H9 (cell line): ENCODE results near the gene MCF2L2. TPM values are rescaled to one million over a fixed set of nuclear protein-coding genes. Genes with fewer than 3 reads are reported as not detected.
"Not testable (repeated sequence)": the region's sequence is repeated elsewhere in the genome, so short reads cannot be mapped to it uniquely, and the experiment has no call there.

ENCODE experiments used
- DNase-seq: peaks from one replicate; pipeline ENCODE4 v3.0.0-alpha.2; 2017
- H2AFZ ChIP-seq: one replicate; pipeline ENCODE4 v1.6.1; 2013; ENCODE audit warnings: mild to moderate bottlenecking, low read length, control low read depth, moderate library complexity
- H2AK5ac ChIP-seq: 2 replicates; pipeline ENCODE4 v1.6.1; 2013; ENCODE audit warnings: low read length, control low read depth, mixed read lengths; ENCODE audit not compliant: insufficient read length
- H2BK120ac ChIP-seq: one replicate; pipeline ENCODE4 v1.6.1; 2013; ENCODE audit warnings: low read depth, mild to moderate bottlenecking, low read length, control low read depth, inconsistent platforms; ENCODE audit not compliant: poor library complexity, severe bottlenecking
- H2BK12ac ChIP-seq: 2 replicates; pipeline ENCODE4 v1.6.1; 2013; ENCODE audit warnings: low read length, control low read depth, mixed read lengths, low read depth; ENCODE audit not compliant: insufficient read length
- H2BK15ac ChIP-seq: 2 replicates; pipeline ENCODE4 v1.6.1; 2013; ENCODE audit warnings: low read depth, low read length, control low read depth
- H2BK20ac ChIP-seq: one replicate; pipeline ENCODE4 v1.6.1; 2013; ENCODE audit warnings: low read depth, mild to moderate bottlenecking, low read length, control low read depth, inconsistent platforms; ENCODE audit not compliant: poor library complexity, severe bottlenecking
- H2BK5ac ChIP-seq: 2 replicates; pipeline ENCODE4 v1.6.1; 2013; ENCODE audit warnings: low read length, control low read depth, mixed read lengths; ENCODE audit not compliant: insufficient read length
- H3K14ac ChIP-seq: 2 replicates; pipeline ENCODE4 v1.6.1; 2013; ENCODE audit warnings: low read length, control low read depth; ENCODE audit not compliant: insufficient read depth
- H3K18ac ChIP-seq: 2 replicates; pipeline ENCODE4 v1.6.1; 2013; ENCODE audit warnings: low read depth, mild to moderate bottlenecking, mixed read lengths, low read length, control low read depth; ENCODE audit not compliant: insufficient read length
- H3K23ac ChIP-seq: 2 replicates; pipeline ENCODE4 v1.6.1; 2013; ENCODE audit warnings: low read length, control low read depth, mixed read lengths, low read depth; ENCODE audit not compliant: insufficient read length
- H3K23me2 ChIP-seq: 2 replicates; pipeline ENCODE4 v1.6.1; 2013; ENCODE audit warnings: low read depth, mild to moderate bottlenecking, mixed read lengths, low read length, control low read depth; ENCODE audit not compliant: insufficient read length, poor library complexity, severe bottlenecking
- H3K27ac ChIP-seq: 2 replicates; pipeline ENCODE4 v1.5.1; 2013; ENCODE audit warnings: low read length, control low read depth, mixed read lengths, low read depth; ENCODE audit not compliant: insufficient read length
- H3K27me3 ChIP-seq: 2 replicates; pipeline ENCODE4 v1.6.1; 2013; ENCODE audit warnings: low read length, control low read depth, inconsistent platforms; ENCODE audit not compliant: insufficient read depth
- H3K4ac ChIP-seq: 2 replicates; pipeline ENCODE4 v1.6.1; 2013; ENCODE audit warnings: low read depth, mild to moderate bottlenecking, control low read depth, inconsistent platforms, low read length, moderate library complexity
- H3K4me1 ChIP-seq: 2 replicates; pipeline ENCODE4 v1.6.1; 2013; ENCODE audit warnings: low read length, control low read depth, inconsistent platforms; ENCODE audit not compliant: insufficient read depth
- H3K4me2 ChIP-seq: 2 replicates; pipeline ENCODE4 v1.6.1; 2013; ENCODE audit warnings: low read length, control low read depth, mixed read lengths; ENCODE audit not compliant: insufficient read length, insufficient read depth
- H3K56ac ChIP-seq: 2 replicates; pipeline ENCODE4 v1.6.1; 2013; ENCODE audit warnings: low read depth, mild to moderate bottlenecking, mixed read lengths, low read length, control low read depth; ENCODE audit not compliant: insufficient read length
- H3K79me1 ChIP-seq: 2 replicates; pipeline ENCODE4 v1.6.1; 2013; ENCODE audit warnings: low read depth, mild to moderate bottlenecking, moderate library complexity, low read length, control low read depth, inconsistent platforms; ENCODE audit not compliant: insufficient read depth, poor library complexity, severe bottlenecking
- H3K79me2 ChIP-seq: 2 replicates; pipeline ENCODE4 v1.6.1; 2013; ENCODE audit warnings: low read length, control low read depth, inconsistent platforms; ENCODE audit not compliant: insufficient read depth
- H3K9ac ChIP-seq: 2 replicates; pipeline ENCODE4 v1.6.1; 2013; ENCODE audit warnings: low read length, control low read depth, mixed read lengths; ENCODE audit not compliant: insufficient read length; ENCODE audit errors: extremely low read depth
- H3K9me3 ChIP-seq: one replicate; pipeline ENCODE4 v1.6.1; 2013; ENCODE audit warnings: low read depth, low read length, inconsistent platforms; ENCODE audit not compliant: control insufficient read depth
- H3T11ph ChIP-seq: one replicate; pipeline ENCODE4 v1.6.1; 2013; ENCODE audit warnings: mild to moderate bottlenecking, low read length, control low read depth, inconsistent platforms
- H4K20me1 ChIP-seq: one replicate; pipeline ENCODE4 v1.6.1; 2013; ENCODE audit not compliant: control insufficient read depth, insufficient read length, insufficient read depth
- H4K5ac ChIP-seq: 2 replicates; pipeline ENCODE4 v1.6.1; 2013; ENCODE audit warnings: low read depth, mild to moderate bottlenecking, mixed read lengths, low read length, control low read depth; ENCODE audit not compliant: insufficient read length
- H4K8ac ChIP-seq: replicated peaks from 2 replicates; pipeline ENCODE4 v1.6.1; 2013; ENCODE audit warnings: low read length, control low read depth, mixed read lengths, low read depth; ENCODE audit not compliant: insufficient read length
- H4K91ac ChIP-seq: 2 replicates; pipeline ENCODE4 v1.6.1; 2013; ENCODE audit warnings: low read depth, mild to moderate bottlenecking, moderate library complexity, mixed read lengths, low read length, control low read depth; ENCODE audit not compliant: insufficient read length
- H3K27ac Mint-ChIP-seq, 3 experiments: 2 replicates in 2 of 3; 3 replicates in 1 of 3; pipeline ENCODE4 v1.8.0; 2020 to 2021; ENCODE audit warnings: mixed read lengths in 3 of 3, mild to moderate bottlenecking in 1 of 3, moderate library complexity in 1 of 3
- H3K27me3 Mint-ChIP-seq: 2 replicates; pipeline ENCODE4 v1.8.0; 2021; ENCODE audit warnings: low read depth, mild to moderate bottlenecking, moderate library complexity, mixed read lengths
- H3K36me3 Mint-ChIP-seq, 3 experiments: 2 replicates in 2 of 3; 3 replicates in 1 of 3; pipeline ENCODE4 v1.8.0; 2020 to 2021; ENCODE audit warnings: low read depth in 3 of 3, mixed read lengths in 3 of 3; ENCODE audit not compliant: insufficient read depth in 1 of 3
- H3K4me1 Mint-ChIP-seq, 2 experiments: 2 replicates each; pipeline ENCODE4 v1.8.0; 2020; ENCODE audit warnings: mixed read lengths in 2 of 2
- H3K4me3 Mint-ChIP-seq, 2 experiments: 2 replicates in 1 of 2; 3 replicates in 1 of 2; pipeline ENCODE4 v1.8.0; 2020 to 2021; ENCODE audit warnings: mild to moderate bottlenecking in 2 of 2, mixed read lengths in 2 of 2, moderate library complexity in 1 of 2
- H3K9me3 Mint-ChIP-seq, 2 experiments: 2 replicates in 1 of 2; 3 replicates in 1 of 2; pipeline ENCODE4 v1.8.0; 2020; ENCODE audit warnings: mild to moderate bottlenecking in 2 of 2, mixed read lengths in 2 of 2, moderate library complexity in 1 of 2
- CTCF ChIP-seq: fragments of 200-600 bp; sonication (generic); conservative IDR thresholded peaks from 3 replicates; pipeline ENCODE4 v1.8.0; 2021; ENCODE audit warnings: antibody characterized with exemption, mild to moderate bottlenecking
- WGBS: extraction: QIAGEN DNeasy Blood & Tissue Kit; methylation state at CpG from one replicate; pipeline ENCODE4 v1.1.7; 2013; ENCODE audit warnings: missing lambda C conversion rate, low lambda C conversion rate, mixed read lengths; ENCODE audit not compliant: insufficient read length; ENCODE audit errors: extremely low coverage; 5-methylcytosine and 5-hydroxymethylcytosine counted together
- total RNA-seq: library from RNA; stranded (reverse); gene quantifications from 2 replicates; pipeline ENCODE4 v1.2.1, GENCODE V29; 2021

MCF2L2 gene
- total RNA-seq, 1 experiment from 2014 or later, result 6.4 TPM

GRCh38 chr3:183372911-183373310 lies 55.5 kb downstream of the MCF2L2 start:
- H2BK15ac ChIP-seq, result no peak overlapping the region
- no peak overlapping the region for H3K18ac ChIP-seq
- WGBS, result no CpG with 5 or more reads among the region's 3 CpGs
- H3K27ac ChIP-seq, result no peak overlapping the region
- H3K23me2 ChIP-seq, result no peaks in the 10 kb centered on the region
- Mint-ChIP-seq H3K27ac (no peak overlapping the region), H3K4me3 (no peak overlapping the region), H3K9me3 (no peaks in the 10 kb centered on the region), H3K4me1 (peaks cover 6 to 10% of the 10 kb centered on the region in 2 experiments; a peak in 3 of 4 replicates), H3K36me3 (no peaks in the 10 kb centered on the region; a peak in 1 of 7 replicates), H3K27me3 (no peaks in the 10 kb centered on the region; the same call in 1 of the 2 replicates)
- H3K23ac ChIP-seq, result no peak overlapping the region
- no peak for DNase-seq
- no peak overlapping the region for H2BK12ac ChIP-seq
- no peak overlapping the region for H2BK120ac ChIP-seq
- H3K4me2 ChIP-seq, result no peak overlapping the region
- no peak overlapping the region for H3T11ph ChIP-seq
- no peak overlapping the region for H3K9ac ChIP-seq
- H3K9me3 ChIP-seq, result no peaks in the 10 kb centered on the region
- H4K20me1 ChIP-seq, result no peaks in the 10 kb centered on the region
- no peak overlapping the region for H3K4ac ChIP-seq
- no peaks in the 10 kb centered on the region for H3K79me2 ChIP-seq
- no peak overlapping the region for H3K56ac ChIP-seq
- H2BK20ac ChIP-seq, result no peak overlapping the region
- no peak overlapping the region for H4K91ac ChIP-seq
- H2BK5ac ChIP-seq, result no peak overlapping the region
- no peak overlapping the region for H4K5ac ChIP-seq
- no peaks in the 10 kb centered on the region for H3K27me3 ChIP-seq
- no peak overlapping the region for H2AFZ ChIP-seq
- H4K8ac ChIP-seq, result no peak overlapping the region
- H3K14ac ChIP-seq, result no peak overlapping the region
- no peaks in the 10 kb centered on the region for H3K4me1 ChIP-seq
- TF ChIP-seq CTCF, result no peak
- no peaks in the 10 kb centered on the region for H3K79me1 ChIP-seq
- no peak overlapping the region for H2AK5ac ChIP-seq

- H3K4me2 ChIP-seq, H3K23ac ChIP-seq, H3K27ac ChIP-seq: not testable (repeated sequence)
Measured at GRCh38 chr3:183371600-183371968, 56.8 kb downstream of the MCF2L2 start.

More at GRCh38 chr3:183371600-183371968, 56.8 kb downstream of the MCF2L2 start:
- not testable (repeated sequence) for H4K20me1 ChIP-seq, H3K14ac ChIP-seq, H3K4me1 ChIP-seq, H3T11ph ChIP-seq, H3K23me2 ChIP-seq, H3K4ac ChIP-seq, H3K79me2 ChIP-seq, H3K9me3 Mint-ChIP-seq, H2AK5ac ChIP-seq, H3K9me3 ChIP-seq, H2BK120ac ChIP-seq, H4K91ac ChIP-seq, H3K9ac ChIP-seq, H2BK15ac ChIP-seq, H3K36me3 Mint-ChIP-seq, H3K4me3 Mint-ChIP-seq, H3K4me1 Mint-ChIP-seq, H3K79me1 ChIP-seq, H2BK12ac ChIP-seq, H4K8ac ChIP-seq, H4K5ac ChIP-seq, H3K27me3 Mint-ChIP-seq, H2AFZ ChIP-seq, H3K18ac ChIP-seq, H2BK20ac ChIP-seq, DNase-seq, H2BK5ac ChIP-seq, H3K56ac ChIP-seq, H3K27me3 ChIP-seq
- no CpG with 5 or more reads among the region's 5 CpGs for WGBS
- peak overlapping the region in 1 of 3 experiments; percentile 6; a peak in 1 of 7 replicates for H3K27ac Mint-ChIP-seq
